ENCODE results near the gene GCC1.

Gene GCC1, protein sequence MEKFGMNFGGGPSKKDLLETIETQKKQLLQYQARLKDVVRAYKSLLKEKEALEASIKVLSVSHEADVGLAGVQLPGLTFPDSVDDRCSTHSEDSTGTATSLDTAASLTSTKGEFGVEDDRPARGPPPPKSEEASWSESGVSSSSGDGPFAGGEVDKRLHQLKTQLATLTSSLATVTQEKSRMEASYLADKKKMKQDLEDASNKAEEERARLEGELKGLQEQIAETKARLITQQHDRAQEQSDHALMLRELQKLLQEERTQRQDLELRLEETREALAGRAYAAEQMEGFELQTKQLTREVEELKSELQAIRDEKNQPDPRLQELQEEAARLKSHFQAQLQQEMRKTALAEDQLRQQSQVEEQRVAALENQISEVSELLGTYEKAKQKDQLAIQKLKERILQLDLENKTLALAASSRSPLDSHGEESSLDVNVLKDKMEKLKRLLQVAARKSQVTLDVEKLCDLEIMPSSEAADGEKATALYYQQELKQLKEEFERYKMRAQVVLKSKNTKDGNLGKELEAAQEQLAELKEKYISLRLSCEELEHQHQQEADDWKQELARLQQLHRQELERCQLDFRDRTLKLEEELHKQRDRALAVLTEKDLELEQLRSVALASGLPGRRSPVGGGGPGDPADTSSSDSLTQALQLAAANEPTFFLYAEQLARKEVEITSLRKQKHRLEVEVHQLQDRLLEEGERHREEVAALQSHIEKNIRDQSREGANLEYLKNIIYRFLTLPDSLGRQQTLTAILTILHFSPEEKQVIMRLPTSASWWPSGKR

DNA sequence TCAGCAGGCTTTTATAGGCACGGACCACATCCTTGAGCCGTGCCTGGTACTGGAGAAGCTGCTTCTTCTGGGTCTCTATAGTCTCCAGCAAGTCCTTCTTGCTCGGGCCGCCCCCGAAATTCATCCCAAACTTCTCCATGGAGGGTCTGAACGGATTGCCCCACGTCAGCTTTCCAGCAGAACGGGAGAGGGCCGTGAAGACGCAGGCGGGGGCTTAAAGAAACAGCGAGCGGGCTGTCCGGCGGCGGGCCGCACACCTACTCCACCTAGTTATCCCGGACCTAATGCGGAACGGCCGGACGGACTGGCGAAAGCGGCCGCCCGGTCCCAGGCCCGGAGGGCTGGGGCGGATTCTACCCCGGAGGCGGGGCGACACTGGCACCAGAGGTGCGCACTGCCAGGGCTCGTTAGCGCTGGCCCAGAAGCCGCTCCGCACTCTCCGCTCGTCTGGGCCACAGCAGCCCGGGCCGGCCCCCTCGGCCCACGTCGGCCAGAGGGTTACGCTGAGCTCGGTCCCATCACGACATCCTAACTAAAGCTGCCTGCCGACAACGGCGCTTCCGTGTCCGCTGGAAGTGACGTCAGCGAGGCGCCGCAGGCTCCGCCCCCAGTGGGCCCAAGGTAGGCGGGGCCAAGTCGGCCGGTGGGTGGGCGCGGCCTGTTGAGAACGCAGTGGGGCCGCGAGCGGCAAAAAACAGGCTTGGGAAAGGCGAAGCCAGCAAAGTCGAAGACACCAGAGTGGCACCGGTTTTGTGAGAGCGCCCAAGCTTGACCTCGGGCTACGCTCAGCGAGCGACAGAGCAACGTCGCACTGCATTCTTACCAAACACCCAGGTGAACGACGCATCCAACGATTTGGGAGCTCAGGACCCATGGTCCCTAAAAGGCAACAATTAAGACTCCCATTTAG is at the start of gene GCC1:
TSS of gene GCC1 (minus strand) at position 553 of the 910 bp plus-strand sequence. CDS start at position 139, 414 bp downstream.
- peak; percentile 92 for DNase-seq (ENCODE audit: low read depth)

DNA sequence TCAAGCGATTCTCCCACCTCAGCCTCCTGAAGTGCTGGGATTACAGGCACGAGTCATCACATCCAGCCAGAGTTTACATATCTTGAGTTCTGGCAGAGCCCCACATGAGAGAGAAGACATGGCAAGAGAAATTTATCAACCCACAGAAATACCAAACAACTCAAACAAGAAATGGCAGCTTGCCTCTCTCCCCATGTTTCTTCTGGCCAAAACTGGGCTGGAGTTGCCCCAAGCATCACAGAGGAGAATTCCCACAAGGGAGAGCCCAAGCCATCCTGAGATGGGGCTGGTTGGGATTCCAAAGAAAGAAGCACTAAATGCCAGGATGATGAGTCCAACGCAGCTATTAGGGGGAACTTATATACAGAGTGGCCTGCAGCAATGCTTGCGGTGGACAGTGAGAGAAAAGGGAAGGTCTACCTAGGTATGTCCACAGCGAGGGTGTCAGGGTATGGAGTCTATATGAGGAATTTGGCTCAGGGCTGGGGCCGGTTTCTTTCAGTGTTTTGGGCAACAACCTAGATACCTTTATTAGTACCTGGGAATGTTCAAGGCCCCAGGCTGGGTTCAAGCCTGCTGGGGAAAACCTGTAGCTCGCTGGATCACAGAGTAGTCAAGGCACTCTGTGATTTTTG is 47.0 kb upstream of the GCC1 start:
- no peak for DNase-seq (ENCODE audit: low read depth)

DNA sequence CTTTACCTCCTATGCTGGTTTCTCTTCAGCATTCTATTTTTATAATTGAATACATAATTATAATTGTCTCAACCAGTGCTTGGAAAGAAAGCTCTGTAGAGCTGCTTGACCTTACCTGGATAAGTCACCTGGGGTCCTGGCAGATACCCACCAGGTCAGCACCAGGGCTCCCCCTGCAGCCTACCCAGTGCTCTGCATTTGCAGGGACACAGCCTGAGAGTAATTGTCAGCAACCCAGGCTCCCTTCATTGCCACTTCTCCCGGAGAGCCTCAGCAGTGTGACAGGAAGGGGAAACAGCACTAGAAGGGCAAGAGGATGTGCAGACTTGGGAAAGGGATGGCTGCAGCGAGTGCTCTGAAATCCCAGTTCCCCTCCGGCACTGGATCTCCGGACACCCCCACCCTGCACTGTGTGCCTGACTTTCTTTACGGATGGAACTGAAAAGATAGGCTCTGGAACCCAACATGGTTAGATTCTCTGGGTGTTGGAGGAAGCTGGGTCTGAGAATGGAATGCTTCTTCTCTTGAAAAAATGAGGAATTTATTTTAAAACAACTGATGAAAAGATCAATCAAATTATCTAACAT is 44.0 kb upstream of the GCC1 start:
- DNase-seq (ENCODE audit: low read depth) = no peak

DNA sequence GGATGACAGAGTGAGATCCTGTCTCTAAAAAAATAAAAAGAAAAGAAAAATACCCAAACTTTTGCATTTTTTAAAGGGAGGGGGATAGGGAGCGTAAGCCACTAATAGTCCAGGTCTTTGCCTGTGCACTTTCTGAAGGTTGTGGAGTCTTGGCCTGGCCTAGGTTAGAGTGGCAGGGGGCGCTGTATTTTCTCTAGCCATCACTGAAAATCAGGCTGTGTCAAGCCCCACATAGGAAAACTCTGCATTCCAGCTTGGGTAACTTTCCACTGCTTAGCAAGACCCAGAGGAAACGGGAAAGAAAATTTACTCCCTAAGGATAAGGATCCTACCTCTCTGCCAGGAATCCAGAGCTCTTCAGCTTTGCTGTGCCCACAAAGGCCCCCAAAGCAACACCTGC is 43.0 kb upstream of the GCC1 start:
- DNase-seq (ENCODE audit: low read depth) = no peak

DNA sequence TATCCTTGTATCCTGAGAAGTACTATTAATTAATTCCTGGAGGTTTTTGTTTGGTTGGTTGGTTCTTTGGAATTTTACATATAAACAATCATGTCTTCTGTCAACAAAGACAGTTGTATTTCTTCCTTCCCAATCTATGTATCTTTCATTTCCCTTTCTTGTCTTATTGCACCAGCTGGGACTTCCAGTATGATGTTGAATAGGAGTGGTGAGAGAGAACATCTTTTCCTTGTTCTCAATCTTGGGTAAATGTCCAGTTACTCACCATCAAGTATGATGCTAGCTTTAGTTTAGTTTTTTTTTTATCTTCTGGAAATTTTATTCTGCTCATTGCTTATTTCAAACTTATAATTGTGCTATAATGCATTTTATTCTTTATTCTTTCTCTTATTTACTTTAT is 39.9 kb upstream of the GCC1 start:
- no peak for DNase-seq (ENCODE audit: low read depth)

DNA sequence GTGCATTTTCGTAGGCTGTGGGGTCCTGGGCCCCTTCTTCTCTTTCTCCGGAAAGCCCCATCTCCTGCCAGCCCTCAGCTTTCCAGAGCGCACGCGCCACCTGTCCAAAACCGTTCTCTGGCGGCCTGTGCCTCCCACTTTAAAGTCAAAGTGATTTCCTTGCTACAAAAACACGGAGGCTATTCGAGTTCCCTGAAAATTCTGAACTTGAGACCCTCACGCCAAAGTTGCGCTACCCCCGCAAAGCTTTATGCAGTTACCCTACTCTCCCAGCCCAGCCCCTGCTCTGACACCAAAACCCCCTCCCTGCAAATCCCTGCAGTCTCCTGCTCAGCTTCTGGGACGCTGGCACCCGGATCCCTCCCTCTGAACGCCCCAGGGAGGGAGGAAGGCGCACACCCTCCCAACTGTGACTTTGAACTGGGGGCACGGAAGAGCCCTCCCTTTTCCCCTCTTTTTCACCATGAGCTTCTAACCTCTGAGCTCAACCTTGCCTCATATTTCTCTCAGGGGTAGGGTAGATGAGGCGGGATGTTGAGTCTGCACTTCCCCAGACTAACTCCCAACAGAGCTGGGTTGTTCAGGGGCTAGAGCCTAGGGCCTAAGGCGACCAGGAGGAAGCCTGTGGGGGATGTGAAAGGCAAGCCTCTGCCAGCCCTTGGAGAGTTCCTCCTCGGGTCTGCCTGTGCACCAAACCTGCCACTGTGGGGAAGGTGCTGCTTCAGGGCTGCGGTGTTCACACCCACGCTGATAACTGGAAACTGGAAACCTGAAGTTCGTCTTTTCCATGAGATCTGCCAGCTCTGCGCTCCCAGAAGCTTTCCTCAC is 35.2 kb upstream of the GCC1 start:
- DNase-seq (ENCODE audit: low read depth) = no peak

DNA sequence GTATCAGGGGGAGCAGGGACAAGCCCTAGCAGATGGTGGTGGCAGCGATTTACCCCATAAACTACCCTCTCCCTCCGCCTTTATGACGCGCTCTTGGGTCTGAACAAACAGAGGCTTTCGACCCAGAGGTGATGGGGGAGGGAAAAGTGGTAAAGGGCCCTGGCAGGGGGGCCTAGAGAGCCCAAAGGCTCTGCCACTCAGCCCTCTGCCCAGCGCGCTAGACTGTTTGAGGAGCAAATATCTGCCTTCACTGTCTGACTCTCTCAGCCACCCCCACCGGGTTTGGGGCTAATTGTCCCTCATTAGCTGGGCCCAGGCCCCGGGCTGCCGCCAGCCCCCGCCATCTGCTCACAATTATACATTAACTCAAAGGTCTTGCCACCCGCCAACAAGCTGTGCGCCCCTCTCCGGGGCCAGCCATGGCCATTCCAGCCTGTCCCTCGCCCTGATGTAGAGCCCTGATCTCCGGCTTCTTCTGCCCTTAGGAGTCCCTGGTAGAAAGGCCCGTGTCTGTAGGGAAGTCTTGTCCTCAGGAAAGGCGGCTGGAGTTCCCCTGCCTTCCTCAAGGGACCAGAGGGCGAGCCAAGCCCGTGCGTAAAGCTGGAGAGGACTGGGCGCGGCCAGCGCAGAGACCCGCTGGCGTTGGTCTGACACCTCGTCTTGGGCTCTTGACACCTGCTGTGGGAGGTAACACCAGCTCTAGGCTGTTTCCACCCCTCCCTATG is 34.4 kb upstream of the GCC1 start:
- DNase-seq (ENCODE audit: low read depth) = no peak

DNA sequence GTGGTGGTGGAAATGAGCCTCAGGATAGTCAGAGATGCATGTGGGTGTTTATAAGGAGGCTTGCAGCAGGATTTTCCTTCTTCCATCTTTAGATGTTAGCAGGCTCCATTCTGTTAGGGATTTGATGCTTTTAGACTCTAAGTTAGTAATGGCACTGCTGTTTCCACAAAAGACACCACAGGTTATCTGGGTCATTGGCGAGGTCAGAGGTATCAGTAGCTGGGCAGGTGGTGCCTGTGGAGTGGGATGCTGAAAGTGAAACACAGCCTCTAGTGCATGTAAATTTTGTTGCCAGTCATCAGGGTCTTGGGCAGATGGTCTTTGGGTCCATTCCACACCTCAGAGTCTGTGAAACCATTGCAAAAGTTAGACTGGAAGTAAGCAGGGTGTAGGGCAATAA is 33.4 kb upstream of the GCC1 start:
- no peak for DNase-seq (ENCODE audit: low read depth)

DNA sequence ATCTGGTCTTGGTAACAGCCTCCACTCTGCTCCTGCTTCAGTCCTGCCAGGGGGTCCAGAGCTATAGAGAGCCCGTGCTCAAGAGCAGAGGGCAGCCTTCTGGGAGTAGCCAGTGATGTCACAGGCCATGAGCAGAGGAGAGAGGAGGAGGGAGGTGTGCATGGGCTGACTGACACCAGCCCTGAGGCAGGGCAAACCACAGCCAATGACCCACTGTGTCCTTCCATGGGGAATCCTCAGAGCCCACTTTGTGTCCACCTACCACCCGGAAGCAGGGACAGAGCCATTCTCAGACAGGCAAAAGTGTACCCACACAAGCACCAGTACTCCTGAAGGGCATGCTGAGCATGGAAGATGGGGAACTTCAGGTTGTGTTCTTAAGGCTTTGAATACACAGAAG is 32.6 kb upstream of the GCC1 start, which contains the start of gene PAX4:
TSS of gene PAX4 (minus strand) at position 101 of the 400 bp plus-strand sequence. CDS start 2,214 bp downstream, outside the sequence.
- DNase-seq (ENCODE audit: low read depth) = no peak

DNA sequence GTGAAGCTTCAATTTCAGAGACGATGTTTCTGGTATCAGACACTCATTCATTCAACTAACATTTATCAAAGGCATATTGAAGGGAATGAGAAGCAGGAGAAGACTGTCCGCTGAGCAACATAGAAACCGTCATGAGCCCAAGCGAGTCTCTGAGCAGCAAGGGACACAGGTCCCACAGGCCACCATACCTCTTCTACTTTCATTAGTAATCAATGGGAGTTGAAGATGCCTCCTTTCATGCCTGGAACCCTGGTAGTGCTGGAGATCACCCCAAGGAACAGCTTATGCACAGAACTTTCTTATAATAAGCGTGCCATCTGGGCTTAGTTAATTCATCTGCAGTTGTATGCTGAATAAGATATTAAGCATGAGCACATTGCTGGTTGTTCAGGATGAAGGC is 31.3 kb upstream of the GCC1 start:
- no peak for DNase-seq (ENCODE audit: low read depth)

DNA sequence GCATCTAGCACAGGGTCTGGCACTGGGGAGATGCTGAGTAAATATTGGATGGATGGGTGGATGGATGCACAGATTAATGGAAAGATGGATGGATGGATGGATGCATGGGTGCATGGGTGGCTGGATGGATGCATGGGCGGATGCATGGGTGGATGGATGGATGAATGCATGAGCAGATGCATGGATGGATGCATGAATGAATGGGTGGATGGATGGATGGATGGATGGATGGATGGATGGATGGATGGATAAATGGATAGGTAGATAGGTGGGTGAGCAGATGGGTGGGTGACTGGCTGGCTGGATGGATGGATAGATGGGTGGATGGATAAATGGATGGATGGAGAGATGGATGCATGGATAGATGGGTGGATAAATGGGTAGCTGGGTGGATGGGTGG is 26.9 kb upstream of the GCC1 start:
- DNase-seq (ENCODE audit: low read depth) = no peak

DNA sequence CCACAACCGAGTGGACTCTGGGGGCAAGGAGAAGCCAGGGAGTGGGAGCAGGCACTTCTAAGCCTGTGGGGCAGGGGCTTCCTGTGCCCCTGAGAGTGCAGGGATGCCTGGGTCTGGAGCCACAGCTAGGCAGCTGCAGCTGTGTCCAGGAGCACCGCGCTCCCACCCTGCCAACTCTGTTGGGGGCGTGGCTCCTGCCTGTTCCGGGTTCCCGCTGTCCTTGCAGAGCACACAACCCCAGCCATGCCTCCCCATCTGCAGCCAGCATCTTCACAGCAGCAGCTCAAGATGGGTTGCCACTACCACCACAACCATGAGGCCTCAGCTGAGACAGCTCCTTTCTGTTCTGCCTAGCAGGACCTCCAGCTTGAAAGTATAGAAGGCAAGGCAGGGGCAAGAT is 23.9 kb upstream of the GCC1 start:
- DNase-seq (ENCODE audit: low read depth) = no peak

DNA sequence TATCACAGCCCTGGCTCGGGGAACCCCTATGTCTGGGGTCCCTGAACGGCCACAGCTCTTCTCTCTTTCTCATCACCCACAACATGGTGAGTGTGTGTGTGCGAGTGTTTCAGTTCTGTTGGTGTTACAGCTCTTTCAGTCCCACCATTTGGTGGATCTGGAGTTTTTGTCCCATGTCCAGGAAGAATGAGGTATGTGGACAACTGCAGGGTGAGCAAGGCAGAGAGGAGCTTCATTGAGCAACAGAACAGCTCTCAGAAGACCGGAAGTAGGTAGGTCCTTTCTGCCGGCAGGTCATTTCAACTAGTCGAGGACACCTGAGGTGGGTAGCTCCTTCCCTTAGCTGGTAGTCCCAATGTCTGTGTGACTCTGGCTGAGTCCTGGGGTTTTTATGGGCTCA is 23.1 kb upstream of the GCC1 start:
- DNase-seq (ENCODE audit: low read depth) = no peak

DNA sequence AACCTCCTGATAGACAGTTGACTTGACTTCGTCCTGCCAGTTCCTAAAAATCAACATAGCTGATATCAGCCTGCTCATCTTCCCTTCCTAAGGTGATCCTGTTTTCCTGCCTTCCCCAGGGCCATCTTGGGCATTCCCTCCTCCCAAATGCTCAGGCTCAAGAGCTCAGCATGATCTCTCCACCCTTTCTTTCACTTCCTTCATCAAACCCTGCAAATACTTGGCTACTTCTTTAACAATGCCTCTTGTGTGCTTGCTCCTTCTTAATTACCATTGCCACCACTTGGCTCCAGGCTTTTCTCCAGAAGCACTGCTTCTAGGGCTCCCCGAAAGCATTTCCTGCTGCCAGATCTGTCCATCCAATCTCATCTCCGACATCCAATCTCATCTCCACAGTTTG is 15.5 kb upstream of the GCC1 start:
- no peak for DNase-seq (ENCODE audit: low read depth)

DNA sequence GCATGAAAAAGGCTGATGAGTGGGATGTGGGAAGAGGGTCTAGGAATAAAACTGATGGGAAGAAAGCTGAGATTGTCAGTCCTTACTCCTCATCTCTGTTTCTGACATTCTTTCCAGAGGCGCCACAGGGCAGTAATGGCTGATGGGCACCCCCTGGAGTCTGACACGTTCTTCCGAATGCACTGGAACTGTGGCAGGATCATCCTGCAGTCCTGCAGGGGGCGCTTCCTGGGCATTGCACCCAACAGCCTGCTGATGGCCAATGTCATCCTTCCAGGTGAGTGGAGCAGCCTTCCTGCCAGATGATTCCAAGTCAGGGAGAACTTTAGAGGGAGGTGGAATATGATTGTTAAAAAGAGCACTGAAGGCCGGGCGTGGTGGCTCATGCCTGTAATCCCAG is 12.9 kb upstream of the GCC1 start:
- no peak for DNase-seq (ENCODE audit: low read depth)

DNA sequence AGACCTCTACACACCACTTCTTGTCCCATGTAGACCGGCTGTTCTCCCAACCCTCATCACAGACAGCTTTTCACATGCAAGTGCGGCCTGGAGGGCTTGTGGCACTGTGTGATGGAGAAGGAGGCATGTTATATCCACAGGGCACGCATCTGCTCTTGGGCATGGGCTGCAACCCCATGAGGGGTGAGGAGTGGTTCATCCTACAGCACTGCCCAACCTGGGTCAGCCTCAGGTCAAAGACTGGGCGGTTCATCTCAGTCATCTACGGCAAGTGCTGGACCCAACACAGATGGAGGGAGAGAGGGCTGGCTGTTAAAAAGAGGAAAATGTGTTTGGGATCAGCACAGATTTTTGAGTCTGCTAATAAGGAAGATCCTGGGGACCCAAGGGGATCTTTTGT is 10.3 kb upstream of the GCC1 start:
- DNase-seq (ENCODE audit: low read depth) = no peak

DNA sequence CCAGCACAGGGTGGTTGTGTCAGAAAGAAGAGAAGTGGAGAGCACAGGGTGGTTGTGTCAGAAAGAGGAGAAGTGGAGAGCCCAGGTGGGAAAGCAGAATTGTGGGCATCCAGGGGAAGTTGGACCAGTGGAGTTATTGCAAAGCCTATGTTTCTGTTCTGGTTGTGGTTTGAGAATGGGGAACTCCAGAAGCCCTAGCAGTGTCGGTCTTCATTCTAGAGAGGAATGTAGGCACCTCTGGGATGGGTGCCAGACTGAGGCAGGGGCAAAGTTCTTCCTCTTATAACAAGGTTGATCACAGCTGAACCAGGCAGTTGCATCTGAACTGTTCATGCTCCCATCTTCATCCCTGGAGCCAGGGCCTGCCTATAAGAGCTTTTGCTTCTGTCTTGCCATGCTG is 9.1 kb upstream of the GCC1 start:
- DNase-seq (ENCODE audit: low read depth) = no peak

DNA sequence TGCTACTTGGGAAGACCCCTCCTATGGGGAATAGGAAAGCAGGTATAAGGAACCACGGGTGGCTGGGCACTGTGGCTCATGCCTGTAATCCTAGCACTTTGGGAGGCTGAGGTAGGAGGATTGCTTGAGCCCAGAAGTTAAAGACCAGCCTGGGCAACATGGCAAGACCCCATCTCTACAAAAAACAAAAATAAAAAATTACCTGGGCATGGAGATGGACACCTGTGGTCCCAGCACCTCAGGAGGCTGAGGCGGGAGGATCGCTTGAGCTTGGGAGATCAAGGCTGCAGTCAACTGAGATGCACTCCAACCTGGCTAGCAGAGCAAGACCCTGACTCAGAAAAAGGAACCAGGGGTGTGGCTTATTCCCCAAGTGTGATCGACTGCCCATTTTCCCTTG is 7.2 kb upstream of the GCC1 start:
- no peak for DNase-seq (ENCODE audit: low read depth)

DNA sequence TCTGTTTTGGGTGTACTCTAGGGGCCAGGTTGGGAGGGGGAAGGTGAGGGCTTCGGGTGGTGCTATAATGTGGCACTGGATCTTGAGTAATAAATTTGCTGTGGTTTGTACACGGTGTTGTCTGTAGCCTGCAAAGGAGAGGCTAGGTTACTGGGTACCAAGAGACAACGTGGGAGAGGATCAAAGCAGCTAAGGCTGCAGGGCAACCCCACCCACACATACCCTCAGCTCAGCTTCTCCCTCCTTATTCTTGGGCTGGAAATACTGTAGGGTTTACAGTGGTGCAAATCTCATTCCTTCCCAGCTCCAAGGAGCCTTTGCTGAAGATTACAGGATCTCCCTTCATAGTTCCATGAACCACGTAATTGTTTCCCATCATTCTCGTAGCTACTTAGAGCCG is 6.2 kb upstream of the GCC1 start:
- DNase-seq (ENCODE audit: low read depth) = no peak

DNA sequence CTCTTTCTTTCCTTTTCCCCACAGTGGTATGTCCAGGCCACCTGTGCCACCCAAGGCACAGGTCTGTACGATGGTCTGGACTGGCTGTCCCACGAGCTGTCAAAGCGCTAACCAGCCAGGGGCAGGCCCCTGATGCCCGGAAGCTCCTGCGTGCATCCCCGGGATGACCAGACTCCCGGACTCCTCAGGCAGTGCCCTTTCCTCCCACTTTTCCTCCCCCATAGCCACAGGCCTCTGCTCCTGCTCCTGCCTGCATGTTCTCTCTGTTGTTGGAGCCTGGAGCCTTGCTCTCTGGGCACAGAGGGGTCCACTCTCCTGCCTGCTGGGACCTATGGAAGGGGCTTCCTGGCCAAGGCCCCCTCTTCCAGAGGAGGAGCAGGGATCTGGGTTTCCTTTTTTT is 5.8 kb upstream of the GCC1 start:
- DNase-seq (ENCODE audit: low read depth) = no peak
